HG03439 (cell line): Measurements from ENCODE around the gene TARS2.

ENCODE experiments used
- ATAC-seq: cut with Tn5 transposase; IDR thresholded peaks from one replicate; pipeline ENCODE4 v1.9.1; 2021; ENCODE audit warnings: mild to moderate bottlenecking, moderate library complexity; ENCODE audit not compliant: unreplicated experiment

TARS2 gene

GRCh38 chr1:150486966-150487762, at the start of gene TARS2:
Gene TARS2 (plus strand): TSS chr1:150487419. CDS start chr1:150487451, 32 bp downstream.
- ATAC-seq = peak; percentile 99

GRCh38 chr1:150441121-150441520, 46.1 kb upstream of the TARS2 start:
- no peak for ATAC-seq

GRCh38 chr1:150444232-150444631, 43.0 kb upstream of the TARS2 start:
- no peak for ATAC-seq

GRCh38 chr1:150456146-150456647, 31.0 kb upstream of the TARS2 start:
- ATAC-seq = no peak

- ATAC-seq = no peak
These were observed 22.8 kb upstream of the TARS2 start for GRCh38 chr1:150464422-150464826.

- ATAC-seq = no peak
These were observed 20.3 kb upstream of the TARS2 start for GRCh38 chr1:150466964-150467363.

- ATAC-seq = no peak
These were observed 17.9 kb upstream of the TARS2 start for GRCh38 chr1:150469291-150469690.

- no peak for ATAC-seq
These were observed 14.5 kb upstream of the TARS2 start for GRCh38 chr1:150472601-150473200.

- ATAC-seq = no peak
These were observed 13.6 kb upstream of the TARS2 start for GRCh38 chr1:150473659-150474058.

- ATAC-seq = no peak
These were observed 12.3 kb upstream of the TARS2 start for GRCh38 chr1:150474869-150475268.

- no peak for ATAC-seq
These were observed 10.5 kb upstream of the TARS2 start for GRCh38 chr1:150476754-150477153.

GRCh38 chr1:150477320-150477719, 9.9 kb upstream of the TARS2 start:
- ATAC-seq = no peak

- no peak for ATAC-seq
These were observed 9.5 kb upstream of the TARS2 start for GRCh38 chr1:150477733-150478132.

- no peak for ATAC-seq
These were observed 7.8 kb upstream of the TARS2 start for GRCh38 chr1:150479370-150479769.

- no peak for ATAC-seq
These were observed 7.3 kb upstream of the TARS2 start for GRCh38 chr1:150479927-150480352.

GRCh38 chr1:150484431-150484830, 2.8 kb upstream of the TARS2 start:
- ATAC-seq = no peak

GRCh38 chr1:150484861-150485260, 2.4 kb upstream of the TARS2 start:
- no peak for ATAC-seq

GRCh38 chr1:150487763-150488115, 520 bp downstream of the TARS2 start:
- peak; percentile 2 for ATAC-seq

- ATAC-seq = no peak
These were observed 6.0 kb downstream of the TARS2 start for GRCh38 chr1:150493175-150493574.

- ATAC-seq = no peak
These were observed 11.1 kb downstream of the TARS2 start for GRCh38 chr1:150498342-150498741.

GRCh38 chr1:150505431-150505830, 18.2 kb downstream of the TARS2 start:
- no peak for ATAC-seq
